GM04503 (cell line): ENCODE results near the gene GAK.
"Not testable (repeated sequence)": the region's sequence is repeated elsewhere in the genome, so short reads cannot be mapped to it uniquely, and the experiment has no call there.

Source experiments
- DNase-seq: peaks from one replicate; pipeline ENCODE4 v3.0.0-alpha.2; 2012; ENCODE audit warnings: low read depth

Gene GAK

DNA sequence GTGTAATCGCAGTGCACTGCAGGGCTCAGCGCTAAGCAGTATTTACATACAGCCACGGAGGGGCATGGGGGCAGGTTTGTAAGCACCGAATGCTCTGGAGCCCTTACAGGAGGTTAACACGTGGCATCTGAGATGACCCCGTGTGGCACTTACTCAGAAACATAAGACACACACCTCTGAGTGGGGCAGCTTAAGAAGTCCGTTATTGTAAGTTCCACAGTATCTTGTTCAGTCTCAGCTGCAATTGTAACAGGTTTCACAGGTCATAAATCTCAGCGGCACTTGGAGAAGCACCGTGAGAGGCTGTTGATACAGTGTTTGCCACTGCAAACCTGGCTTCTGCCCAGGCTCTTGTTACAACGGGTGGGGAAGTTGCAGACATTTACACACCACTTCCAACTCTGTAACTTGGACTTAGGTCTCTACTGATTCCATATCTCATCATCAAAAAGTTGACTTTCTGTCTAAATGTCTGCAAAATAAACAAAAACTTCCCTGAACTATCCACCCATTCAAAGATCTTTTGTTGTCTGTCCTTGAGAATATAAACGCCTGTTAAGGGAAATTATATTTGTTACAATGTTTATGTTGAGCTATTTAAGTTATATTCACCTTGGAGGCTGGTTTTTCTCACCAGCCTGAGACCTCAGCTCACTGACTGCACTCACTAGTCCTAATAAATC lies 116.5 kb downstream of the GAK start:
- no peak for DNase-seq

DNA sequence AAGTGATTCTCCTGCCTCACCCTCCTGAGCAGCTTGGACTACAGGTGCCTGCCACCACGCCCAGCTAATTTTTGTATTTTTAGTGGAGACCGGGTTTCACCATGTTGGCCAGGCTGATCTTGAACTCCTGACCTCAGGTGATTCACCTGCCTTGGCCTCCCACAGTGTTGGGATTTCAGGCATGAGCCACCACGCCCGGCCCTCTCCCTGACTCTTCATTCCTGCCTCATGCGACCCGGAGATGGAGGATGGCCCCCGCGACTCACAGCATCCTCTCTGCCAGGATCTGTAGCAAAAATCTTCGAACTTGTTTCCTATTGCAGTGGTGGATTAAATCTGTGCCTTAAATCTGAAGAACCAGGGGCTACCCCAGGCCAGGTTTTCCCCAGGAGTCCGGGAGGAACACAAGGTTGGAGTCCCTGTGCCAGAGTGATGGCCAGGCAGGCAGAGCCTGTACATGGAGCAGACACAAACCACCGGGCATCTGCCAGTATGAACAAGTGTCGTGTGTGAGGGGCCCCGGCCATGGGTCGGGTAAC lies 117.7 kb downstream of the GAK start:
- DNase-seq: no peak

DNA sequence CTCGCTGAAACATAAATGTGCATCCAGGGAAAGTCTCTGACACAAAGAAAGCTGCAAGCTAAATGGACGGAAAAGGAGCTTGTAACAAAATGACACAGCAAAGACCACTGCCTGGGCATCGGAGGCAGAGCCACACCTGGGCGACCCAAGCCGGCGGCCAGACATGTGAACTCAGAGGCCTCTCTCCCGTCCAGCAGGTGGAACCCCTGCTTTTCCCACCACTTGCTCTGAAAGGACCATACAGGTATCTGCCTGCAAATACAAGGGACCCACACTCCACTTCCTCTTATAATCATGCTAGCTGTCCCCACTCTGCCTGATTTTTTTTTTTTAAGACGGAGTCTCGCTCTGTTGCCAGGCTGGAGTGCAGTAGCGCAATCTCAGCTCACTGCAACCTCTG lies 118.2 kb downstream of the GAK start:
- no peak for DNase-seq

DNA sequence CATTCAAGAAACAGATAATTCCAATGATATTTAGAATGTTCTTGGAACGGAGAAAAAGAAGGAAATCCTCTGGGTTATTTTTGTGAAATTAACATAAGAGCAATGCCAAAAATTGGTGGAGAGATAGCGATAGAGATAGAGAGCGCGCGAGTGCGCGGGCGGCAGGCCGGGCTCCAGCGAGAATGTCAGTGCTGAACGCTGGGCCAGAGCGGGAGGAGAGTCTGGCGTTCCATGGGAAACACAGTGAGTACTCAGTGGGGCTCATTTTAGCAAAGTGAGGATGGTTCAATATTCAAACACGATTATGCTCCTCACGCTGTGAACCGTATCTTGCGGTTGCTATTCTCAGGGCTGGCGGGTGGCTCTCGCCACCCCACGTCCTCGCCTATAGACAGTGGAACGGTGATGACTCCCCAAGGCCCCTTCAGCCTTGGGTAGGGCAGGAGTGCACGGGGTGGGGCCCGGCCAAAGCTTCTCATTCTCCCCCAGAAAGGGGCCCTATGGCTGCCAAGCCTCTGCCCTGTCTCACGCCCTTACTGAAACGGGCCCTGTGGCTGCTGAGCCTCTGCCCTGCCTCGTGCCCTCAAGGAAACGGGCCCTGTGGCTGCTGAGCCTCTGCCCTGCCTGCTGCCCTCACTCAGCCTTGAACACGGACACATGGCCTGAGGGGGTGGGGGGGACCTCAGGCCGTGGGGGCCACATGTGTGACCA lies 123.1 kb downstream of the GAK start:
- DNase-seq: no peak

DNA sequence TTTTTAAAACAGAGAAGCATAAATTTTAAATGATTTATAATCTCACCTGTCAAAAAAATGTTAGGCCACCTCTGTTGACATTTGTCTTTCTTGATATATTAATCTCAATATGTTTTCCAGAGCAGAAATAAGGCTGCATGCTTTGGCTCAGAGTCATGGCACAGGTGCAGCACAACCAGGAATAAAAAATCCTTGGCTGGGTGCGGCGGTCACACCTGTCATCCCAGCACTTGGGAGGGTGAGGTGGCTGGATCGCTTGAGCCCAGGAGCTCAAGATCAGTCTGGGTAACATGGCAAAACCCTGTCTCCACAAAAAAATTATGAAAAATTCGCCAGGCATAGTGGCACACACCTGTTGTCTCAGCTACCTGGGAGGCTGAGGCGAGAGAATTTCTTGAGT lies 124.3 kb downstream of the GAK start:
- no peak for DNase-seq

DNA sequence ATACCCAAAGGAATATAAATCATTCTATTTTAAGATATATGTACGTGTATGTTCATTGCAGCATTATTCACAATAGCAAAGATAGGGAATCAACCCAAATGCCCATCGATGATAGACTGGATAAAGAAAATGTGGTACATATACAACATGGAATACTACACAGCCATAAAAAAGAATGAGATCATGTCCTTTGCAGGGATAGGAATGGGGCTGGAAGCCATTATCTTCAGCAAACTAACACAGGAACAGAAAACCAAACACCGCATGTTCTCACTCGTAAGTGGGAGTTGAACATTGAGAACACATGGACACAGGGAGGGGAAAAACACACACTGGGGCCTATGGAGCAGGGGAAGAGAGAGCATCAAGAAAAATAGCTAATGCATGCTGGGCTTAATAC lies 125.1 kb downstream of the GAK start:
- DNase-seq: not testable (repeated sequence)

DNA sequence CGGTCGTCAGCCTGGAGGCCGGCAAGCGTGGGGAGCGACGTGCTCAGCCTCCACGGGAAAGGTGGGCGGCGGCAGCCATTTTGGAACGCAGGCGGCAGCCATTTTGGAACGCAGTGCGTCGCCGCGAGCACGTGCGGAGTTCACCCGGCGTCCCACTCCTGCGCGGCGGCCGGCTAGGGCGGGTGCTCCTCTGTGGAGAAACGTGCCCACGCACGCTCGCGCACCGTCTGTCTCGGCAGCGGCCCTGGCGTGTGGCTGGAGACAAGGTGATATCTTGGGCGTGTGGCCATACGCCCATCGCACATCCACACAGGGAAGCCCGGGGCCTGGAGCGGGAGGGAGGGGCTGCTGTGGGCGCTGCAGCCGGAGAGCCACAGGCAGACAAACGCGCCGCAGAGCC lies 127.3 kb downstream of the GAK start:
- no peak for DNase-seq

DNA sequence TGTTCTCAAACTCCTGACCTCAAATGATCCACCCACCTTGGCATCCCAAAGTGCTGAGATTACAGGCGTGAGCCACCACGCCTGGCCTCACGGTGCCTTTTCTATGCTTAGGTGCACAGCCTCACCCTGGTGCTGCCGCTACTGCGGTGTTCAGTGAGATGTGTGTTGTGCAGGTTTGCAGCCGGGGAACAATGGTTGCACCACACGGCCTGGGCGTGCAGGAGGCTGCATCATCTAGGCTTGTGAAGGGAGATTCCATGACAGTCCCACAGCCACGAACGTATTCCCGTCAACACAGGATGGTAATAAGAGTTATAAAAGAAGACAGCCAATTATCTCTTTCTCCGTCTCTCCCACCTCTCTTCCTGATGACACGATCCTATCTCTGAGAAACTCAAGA lies 128.2 kb downstream of the GAK start:
- no peak for DNase-seq

DNA sequence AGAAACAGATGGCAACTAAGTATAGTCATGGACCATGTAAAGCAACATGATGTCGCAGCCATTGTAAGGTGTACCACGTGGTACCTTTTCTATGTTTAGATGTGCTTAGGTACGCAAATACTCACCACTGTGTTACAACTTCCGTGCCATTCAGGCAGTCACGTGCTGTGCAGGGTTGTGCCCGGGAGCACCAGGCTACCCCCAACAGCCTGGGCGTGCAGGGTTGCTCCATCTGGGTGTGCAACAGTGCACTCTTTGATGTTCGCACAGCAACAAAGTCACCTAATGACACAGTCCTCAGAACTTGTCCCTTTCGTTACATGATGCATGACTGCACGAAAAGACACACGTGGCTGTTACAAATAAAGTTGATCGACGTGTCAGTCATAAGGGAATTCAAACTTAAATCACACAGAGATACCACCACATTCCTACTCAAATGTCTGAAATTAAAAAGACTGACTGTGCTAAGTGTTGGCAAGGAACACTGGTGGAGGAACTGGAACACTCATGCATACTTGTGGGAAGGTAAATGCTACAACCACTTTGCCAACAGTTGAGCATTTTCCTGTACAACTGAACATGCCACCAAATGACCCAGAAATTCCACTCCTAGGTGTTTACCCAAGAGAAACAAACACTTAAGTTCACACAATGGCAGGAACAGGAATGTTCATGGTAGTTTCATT lies 130.5 kb downstream of the GAK start:
- no peak for DNase-seq
